GM19324 (cell line): ENCODE data around the gene MASP1.

Experiments
- ATAC-seq: cut with Tn5 transposase; IDR thresholded peaks from one replicate; pipeline ENCODE4 v1.9.1; 2021; ENCODE audit warnings: mild to moderate bottlenecking, moderate library complexity; ENCODE audit not compliant: unreplicated experiment, low FRiP score

The MASP1 gene

GRCh38 chr3:187196573-187197334 is 94.8 kb downstream of the MASP1 start:
- no peak for ATAC-seq

GRCh38 chr3:187193181-187193580 is 98.4 kb downstream of the MASP1 start:
- ATAC-seq = no peak

GRCh38 chr3:187191271-187191670 is 100.3 kb downstream of the MASP1 start:
- ATAC-seq = no peak

GRCh38 chr3:187188931-187189330 is 102.6 kb downstream of the MASP1 start:
- ATAC-seq = peak; percentile 54

- ATAC-seq = no peak
Measured at GRCh38 chr3:187186801-187187421, 104.6 kb downstream of the MASP1 start.

- no peak for ATAC-seq
Measured at GRCh38 chr3:187186375-187186774, 105.2 kb downstream of the MASP1 start.

- no peak for ATAC-seq
Measured at GRCh38 chr3:187185759-187186158, 105.8 kb downstream of the MASP1 start.
